ENCODE data around the gene FAM181A.

FAM181A gene

DNA sequence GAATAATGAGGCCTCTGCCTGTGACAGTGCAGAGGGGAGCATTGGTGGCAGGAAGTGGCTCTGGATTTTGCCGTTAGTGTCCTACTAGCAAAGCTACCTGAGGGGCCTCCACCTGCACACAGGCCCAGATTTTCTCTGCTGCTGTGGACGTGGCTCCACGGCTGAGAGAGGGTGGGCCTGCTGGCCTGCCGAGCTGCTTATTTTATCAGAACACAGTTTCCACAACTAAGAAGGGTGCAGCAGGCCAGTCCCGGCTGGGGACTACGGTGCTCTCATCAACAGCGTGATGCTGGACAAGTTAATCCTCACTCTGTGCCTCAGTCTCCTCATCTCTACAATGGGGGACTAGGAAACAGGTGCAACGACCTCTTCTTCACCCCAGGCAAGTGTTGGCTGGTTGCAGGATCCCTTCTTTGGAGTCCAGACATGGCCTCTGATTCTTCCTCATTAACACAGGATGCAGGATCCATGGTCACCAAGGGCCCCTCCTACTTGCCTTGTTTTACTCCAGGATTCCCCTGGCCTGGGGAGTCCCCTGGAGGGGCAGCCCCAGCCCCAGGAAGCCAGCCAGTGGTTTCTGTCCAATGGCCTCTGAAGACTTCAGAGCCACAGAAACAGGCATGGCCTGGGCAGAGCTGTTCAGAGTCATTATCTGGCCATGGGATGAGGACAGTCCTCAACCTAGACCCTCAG lies 3.3 kb downstream of the FAM181A start:
- DNase-seq = no peak

DNA sequence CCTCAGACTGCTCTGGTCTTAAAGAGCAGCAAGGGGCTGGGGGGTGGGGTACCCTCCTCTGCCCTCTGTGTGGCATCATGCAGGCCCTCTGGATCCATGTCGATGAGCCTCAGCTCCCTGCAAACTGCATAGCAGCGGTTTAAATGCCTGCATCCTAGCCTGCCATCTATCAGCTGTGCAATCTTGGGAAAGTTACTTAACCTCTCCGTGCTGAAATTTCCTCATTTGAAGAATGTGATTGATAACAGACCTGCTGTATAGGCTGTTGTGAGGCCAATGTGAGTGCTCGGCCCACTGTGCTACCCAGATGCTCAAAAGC lies 3.8 kb downstream of the FAM181A start:
- no peak for DNase-seq

DNA sequence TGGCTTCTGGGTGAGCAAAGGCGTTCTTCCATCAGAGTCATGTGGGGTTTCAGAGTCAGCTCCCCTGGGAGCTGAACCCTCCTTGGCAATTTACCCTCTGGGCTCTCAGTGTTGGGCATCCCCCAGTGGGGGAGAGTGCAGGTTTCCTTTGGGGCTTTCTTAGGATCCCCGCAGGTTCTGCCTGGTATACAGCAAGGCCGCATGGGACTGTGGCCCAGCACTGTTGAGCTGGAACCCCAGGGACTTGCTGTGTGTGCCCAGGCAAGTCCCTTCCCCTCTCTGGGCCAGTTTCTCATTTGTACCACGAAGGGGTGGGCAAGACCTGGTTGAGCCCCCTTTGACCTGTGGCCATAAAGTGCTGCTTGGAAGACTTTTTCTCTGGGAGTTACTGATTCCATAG lies 5.5 kb downstream of the FAM181A start:
- no peak for DNase-seq

DNA sequence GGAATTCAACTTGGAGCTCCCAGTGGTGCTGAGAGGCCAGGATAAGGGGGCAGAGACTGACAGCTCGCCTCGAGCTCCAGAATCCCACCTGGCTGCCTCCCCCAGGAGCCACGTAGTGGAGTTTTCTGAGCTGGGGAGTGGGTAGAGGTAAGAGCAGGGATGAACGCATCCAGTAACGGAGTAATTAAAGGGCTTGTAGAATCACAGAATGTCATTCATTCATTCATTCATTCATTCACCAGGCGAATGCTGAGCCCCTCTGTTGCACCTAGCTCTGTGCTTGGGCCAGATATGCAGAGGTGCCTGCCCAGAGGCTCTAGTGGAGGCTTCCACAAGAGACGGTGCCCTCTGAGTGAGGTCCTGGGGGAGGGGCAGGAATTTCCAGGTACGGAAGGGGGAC lies 8.1 kb downstream of the FAM181A start:
- DNase-seq = no peak

DNA sequence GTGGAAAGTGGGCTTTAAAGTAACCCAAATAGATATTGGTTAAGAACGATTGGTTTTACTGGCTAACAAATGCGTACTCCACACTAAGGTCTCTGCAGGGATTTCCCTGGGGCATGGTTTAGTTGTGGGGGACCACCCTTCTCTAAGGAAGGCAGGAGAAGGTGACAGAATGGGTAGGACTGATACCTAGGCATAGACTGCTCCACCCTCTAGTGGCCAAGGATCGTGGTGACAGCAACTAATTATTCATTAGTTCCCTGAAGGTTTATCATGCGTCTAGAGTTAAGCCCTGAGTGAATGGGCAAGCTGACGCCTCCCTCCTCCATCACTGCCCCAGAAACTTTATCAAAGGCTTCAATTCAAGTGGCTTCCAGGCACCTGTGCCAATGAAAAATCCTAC lies 9.1 kb downstream of the FAM181A start:
- no peak for DNase-seq

DNA sequence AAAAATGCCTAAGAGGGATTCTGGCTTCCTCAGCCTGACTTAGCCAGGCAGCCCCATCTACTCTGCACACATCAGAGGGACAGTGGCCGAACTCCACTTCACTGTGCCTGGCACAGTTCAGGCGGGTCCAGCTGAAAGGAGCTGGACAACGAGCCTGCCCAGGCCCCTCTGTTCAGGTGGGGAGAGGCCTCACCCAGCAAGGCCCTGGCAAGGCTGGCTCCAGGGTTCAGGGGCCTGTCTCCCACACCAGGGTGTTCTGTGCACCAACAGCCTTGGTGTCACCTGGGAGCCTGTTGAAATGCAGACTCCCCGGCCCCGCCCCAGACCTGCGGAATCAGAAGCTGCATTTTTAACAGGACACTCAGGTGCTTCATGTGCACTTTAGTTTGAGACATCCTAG lies 9.8 kb downstream of the FAM181A start:
- DNase-seq = no peak

DNA sequence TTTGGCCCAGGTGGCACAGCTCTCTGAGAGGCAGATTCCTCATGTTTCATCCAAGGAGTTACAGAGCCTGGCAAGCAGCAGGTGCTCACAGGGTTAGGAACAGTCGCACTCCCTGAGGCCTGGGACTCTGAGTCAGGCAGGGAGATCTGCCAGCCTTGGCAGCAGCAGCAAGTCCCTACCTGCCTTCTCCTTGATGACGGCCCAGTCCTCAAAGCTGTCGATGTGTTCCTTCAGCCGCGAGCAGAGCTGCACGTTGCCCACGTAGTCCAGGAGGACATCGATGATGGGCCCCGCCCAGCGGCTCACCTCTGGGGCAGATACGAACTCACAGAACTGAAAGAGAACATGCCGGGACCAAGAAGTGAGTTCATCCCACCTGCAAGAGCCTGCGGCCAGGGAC lies 10.4 kb downstream of the FAM181A start:
- no peak for DNase-seq

DNA sequence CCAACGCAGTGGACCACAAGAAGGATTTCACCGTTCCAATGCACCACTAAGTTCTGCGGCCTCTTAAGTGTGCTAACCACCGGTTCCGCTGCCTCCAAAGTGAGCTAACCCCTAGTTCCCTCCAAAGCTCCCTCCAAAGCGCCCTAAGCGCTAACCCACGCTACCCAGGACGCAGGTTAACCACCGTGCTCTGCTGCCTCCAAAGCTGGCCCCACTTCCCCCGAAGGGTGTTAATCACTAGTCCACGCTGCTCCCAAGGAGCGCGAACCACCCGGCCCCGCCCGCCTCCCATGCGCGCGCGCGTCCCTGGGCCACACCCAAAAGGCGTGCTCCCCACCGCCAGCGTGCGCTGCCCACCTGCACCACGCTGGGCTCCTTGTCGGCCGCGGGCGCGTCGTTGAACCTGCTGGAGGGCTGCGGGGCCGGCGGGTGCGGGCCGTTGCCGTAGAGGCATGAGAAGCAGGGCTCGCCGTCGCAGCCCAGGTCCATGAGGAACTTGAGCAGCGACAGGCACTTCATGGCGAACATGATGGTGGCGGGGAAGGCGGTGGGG lies 11.7 kb downstream of the FAM181A start:
- DNase-seq = no peak

DNA sequence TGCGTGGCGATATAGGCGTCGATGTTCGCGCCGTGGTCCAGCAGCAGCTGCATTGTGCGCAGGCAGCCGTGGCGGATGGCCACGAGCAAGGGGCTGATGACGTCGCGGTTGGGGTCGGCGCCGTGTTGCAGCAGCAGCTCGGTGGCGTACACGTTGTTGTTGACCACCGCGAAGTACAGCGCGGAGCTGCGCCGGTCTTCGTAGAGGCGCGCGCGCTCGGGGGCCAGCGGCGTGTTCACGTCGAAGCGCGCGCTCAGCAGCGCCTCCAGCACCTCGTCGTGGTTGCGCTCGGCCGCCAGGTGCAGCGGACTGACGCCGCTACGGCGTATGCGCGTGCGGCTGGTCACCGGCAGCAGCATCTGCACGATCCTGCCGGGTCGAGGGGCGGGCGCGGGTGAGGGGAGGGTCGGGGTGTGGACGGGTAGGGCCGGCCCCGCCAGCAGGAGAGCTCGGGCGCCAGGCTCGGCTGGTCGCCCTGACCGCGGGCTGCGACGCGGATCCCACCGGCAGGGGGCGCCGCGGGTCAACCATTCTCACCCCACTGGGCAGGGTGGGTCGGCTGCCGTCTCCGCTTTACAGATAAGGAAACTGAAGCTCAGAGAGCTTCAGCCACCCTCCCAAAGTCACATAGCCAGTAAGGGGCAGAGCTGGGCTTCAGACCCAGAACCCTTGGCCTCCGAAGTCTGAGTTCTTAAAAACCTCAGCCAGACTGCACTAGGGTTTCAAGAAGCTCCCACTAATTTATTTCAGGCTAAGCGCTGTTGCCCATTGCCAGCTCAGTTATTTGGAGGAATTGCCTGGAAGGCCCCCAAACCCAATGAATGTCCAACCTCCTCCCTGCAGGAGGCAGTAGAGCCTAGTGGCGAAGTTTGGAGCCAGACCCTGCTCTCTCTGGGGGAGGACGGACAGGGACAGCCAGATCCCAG lies 12.4 kb downstream of the FAM181A start:
- DNase-seq = peak; percentile 95

DNA sequence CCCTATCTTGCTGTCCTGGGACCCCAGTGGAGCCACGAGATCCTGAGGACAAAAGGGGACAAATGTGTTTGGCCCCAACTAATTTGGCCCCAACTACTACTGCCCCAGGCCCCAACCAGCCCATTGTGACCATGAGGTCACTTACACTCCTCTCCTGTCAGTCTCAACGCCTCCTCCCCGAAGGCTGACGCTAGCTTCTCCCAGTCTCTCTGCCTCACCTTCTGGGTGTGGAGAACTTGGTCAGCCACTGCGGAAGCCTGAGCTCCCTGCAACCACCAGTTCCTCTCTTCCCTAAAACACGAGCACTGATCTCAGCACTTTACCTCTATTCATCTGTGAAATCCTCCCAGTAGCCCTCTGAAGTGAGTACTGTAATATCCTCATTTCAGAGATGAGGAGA lies 13.3 kb downstream of the FAM181A start:
- no peak for DNase-seq

DNA sequence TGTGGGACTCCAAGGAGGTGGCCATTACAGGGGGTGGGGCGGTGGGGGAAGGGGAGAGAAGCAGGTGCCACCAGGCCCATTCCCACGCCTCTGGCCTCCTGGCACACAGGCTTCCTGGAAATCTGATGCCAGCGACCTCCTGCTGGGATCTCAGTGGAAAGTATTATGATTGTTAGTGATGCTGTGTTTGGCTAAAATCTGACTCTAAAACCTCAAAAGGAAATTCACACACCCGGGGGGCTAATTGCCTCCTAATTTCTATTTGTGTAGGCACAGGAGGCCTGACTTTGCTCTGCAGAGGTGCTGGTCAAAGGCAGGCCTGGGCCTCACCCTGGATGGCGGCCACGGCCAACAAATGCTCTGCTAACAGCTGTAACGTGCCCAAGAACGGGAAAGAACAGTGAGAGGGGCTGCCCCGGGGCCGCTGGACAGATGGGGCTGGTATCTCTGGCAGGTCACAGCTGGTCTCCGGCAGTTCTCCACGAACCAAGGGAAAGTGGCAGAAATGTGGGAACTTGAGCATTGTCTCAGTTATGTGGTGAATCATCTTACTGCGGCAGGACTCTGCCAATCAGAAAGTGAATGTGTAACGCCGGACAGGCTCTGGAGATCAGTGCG lies 14.3 kb downstream of the FAM181A start:
- no peak for DNase-seq

DNA sequence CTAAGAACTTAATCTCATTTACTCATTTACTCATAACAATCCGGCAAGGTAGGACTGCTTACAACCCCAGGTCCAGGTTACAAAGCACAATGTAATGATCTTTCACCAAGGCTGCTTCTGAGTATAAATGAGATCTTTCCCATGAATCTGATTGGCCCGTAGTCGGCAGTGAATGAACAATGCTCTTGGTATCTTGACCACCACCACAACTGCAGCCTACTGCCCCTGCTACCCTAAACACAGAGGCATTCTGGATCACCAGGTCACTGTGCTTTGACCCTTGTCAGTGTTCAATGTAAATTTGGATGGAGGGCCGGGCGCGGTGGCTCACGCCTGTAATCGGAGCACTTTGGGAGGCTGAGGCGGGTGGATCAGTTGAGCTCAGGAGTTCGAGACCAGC lies 15.9 kb downstream of the FAM181A start:
- no peak for DNase-seq

DNA sequence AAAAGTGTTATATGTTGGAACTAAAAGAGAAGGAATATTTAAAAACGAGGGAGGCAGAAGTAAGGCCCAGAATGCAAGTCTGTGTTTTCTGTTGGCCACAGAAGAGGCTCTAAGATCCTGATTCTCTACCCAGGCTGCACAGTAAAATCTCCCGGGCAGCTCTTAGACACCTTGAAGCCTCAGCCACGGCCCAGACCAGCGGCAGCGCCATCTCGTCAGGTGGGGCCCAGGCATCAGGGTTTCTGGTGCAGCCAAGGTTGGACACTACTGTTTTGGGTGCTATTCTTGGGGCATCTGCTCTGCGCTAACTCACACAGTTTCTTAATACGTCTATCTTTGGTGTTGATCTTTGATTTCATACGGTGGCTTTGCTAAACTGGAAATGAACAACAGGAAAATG lies 16.8 kb downstream of the FAM181A start:
- DNase-seq = no peak

DNA sequence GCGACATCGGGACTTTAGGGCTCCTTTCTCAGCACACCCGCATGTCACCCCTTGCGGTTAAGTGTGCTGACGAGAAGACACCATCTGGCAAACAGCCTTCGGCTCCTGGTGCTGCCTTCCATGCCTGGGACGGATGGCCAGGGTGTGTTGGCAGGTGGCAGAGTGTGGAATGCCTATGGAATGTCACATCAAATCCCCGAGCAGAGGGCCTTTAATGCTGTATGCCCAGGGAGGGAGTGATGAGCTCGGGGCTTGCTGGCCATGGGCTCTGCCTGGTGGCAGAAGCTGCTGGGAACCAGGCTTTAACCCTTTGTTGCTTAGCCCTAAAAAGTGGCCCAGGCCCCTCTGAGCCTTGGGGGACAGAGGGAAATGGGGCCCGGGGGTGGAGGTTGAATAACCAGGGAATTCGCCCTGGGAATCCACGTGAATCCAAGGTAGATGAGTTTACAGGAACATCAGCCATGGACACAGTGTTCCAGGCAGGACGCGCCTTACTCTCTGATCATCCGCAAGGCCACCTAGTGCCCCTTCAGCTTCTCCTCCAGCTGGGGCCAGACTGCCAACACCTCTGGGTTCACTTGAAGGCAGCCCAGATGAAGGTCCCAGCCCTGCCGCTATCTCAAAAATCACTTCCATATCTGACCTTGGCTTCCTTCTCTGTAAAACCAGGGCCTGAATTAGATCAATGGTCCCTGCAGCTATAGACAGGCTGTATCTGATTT lies 17.4 kb downstream of the FAM181A start:
- DNase-seq = no peak

DNA sequence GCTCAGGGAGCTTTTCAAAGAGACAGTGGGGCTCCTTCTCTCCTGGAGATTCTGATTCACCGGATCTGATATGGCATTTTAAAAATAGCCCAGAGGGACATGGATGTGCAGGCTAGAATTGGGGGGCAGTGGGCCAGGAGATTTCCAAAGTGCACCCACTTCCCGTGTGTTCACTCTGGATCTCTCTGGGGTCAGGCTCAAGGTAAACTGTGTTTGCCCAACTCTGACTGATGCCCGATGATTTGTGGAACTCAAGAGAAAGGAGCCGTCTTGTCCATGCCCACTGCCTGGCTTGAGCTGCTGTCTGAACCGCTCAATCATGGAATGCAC lies 17.9 kb downstream of the FAM181A start:
- DNase-seq = no peak

DNA sequence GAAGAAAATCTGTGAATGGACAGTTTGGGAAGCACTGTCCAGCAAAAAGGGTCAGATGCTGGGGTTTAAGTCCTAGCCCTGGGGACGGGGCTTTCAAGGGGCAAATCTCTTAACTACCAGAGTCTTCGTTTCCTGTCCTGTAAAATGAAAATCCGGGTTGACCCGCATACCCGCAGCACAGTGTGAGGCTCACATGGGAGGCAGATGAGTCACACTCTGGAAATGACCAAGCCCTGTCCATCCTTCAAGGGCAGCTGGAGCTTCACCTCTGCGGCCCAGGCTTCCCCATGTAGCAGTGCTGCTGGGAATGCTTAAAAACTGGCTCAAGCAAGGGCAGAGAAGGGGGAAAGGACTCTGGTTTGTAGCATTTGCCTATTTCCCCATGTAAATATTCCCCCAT lies 19.0 kb downstream of the FAM181A start:
- DNase-seq = no peak

DNA sequence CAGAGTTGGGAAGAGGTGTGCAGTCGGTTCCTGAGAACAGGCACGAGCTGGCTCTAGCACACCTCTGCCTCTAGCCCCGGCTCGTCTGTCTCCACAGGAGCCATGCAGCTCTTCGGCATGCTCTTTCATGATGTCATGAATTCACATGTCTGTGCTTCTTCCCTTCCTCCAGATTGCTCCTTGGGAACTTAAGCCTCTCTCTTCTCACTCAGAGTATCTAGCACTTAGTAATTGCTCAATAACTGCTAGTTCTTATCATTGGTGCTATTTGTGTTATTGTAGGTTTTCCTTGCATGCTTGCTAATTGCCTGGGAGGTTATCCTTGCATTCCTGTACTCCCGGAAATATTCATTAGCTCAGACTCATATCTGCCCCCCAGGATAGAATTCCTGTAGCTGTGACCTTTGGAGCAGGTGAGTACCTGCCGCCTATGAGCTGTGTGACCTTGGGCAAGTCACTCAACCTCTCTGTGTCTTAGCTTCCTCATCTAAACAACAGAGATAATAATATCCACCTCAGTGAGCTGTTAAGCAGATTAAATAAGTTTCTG lies 19.5 kb downstream of the FAM181A start:
- no peak for DNase-seq

DNA sequence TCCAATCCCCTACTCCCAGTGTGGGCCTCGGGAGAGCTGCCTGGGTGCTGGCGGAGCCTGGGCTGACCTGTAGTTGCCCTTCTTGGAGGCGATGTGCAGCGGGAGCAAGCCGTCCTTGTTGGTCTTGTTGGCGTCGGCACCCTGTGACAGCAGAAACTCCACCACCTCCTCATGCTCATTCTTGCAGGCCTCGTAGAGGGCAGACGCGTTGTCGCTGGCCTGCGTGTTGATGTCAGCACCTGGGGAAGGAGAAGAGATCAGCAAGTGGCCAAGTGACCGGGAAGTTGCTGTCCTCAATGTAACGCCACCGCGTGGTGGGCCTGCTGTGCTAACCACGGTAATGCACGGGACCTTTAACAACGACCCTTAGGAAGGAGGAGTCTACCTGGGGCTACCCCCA lies 20.1 kb downstream of the FAM181A start:
- DNase-seq = no peak

DNA sequence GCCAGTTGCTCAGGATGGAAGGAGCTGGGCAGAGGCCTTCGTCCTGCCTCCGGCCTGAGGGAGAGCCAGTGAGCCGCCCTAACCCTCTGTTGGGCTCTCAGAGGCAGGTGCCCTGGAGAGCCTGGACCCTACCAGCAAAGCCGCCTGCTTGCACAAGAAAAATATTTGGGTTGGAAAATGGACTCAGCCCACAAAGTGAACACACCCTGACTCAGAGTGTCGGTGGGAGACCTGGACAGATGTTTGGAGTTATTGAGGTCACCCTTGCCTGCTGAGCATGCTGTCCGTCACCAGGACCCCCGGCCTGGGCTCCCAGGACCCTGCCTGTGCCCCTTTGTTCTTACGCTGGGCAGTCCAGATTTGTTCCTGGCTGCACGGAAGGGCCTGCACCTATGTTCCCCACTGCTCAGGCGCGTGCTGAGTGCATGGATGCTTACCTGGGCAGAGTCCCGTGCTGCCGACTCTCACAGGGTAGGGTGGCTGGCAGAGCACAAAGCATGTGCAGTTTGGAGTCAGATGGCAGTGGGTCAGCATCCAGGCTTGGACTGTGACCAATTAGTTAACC lies 22.4 kb downstream of the FAM181A start:
- no peak for DNase-seq

DNA sequence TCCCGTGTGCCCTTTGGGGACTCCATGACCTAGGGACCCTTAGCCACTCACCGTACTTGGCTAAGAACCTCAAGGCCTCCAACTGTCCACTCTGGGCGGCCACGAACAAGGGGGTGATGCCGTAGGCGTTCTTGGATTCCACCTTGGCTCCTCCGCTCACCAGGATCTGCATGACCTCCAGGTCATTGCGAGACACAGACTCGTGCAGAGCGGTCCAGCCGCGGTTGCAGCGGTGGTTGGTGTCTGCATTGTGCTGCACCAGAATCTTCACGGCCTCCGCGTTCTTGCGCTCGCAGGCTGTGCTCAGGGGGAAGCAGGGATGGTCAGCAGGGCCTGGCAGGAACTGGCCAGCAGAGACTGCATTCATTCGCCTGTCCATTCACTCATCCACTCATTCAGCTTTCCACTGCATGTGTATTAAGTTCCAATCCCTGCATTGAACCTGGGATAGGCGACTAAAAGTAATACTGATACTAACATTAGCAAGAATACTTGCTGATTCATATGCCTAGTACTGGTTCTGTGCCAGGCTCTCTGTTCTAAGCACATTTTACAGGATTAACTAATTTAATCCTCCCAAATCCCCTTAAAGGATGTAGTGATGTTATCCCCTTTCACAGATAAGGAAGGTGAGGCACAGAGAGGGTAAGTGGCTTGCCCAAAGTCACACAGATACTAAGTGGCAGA lies 23.9 kb downstream of the FAM181A start:
- DNase-seq = no peak

DNA sequence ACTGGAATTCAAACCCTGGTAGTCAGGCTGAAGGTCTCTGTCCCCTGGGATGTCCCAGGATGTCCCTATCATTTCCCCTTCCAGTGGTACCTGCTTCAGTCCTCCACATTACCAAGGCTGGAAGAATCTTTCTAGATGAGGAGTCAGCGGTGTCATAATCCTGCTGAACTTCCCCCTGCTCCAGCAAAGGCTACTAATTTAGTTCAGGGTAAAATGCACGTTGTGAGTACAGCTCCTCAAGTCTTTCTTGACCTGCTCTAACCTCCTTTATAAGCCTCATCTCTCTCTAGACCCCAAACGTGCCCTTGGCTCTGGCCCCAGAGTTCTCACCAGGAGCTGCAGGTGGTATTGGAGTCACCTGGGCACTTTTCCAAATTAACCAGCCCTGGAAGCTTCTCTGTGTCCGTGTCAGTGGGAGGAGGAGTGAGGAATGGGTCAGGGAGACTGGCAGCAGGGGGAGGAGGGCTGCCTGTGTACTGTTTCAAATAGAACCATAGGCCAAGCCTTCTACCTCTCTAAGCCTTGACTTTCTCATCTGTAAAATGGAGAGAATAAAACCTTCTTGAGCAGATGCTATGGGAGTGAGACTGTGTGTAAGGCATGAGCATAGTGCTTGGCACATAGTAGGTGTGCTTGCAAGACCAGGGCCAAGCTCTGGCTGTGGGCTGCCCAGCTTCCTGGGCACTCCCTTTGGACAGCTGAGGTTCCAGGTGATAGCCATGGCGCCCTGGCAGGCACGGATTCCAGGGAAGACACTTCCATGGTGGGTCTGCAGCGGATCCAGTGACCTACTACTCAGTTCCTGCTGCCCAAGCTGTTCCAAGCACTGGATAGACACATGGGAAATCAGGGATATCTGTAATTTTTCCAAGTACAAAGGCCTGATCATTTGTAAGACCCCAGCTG lies 24.7 kb downstream of the FAM181A start:
- DNase-seq = no peak

All from activated CD4-positive, alpha-beta T cell treated with anti-CD3 and anti-CD28 coated beads for 48 hours (primary cell).